Measurements from ENCODE around the gene WEE1.
"Not testable (repeated sequence)": the region's sequence is repeated elsewhere in the genome, so short reads cannot be mapped to it uniquely, and the experiment has no call there.

Gene WEE1

DNA sequence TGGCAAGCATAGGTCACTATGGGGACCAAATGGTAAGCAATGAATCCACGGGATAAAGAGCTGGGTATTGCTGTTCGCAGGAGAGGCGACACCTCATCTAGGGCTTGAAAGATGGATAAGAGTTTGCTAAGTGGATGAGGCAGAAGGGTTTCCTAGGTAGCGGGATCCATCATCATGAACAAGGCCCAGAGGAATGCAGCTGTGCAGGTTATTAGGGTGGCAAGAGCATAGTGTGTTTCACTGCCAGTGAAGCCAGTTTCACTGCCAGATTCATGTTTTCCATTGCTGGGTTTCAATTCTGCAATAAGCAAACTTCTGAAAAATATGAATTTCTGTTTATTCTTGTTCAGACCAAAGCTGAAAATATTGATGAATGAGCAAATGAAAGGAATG is 27.2 kb downstream of the WEE1 start:
- DNase-seq, result peak; percentile 52

DNA sequence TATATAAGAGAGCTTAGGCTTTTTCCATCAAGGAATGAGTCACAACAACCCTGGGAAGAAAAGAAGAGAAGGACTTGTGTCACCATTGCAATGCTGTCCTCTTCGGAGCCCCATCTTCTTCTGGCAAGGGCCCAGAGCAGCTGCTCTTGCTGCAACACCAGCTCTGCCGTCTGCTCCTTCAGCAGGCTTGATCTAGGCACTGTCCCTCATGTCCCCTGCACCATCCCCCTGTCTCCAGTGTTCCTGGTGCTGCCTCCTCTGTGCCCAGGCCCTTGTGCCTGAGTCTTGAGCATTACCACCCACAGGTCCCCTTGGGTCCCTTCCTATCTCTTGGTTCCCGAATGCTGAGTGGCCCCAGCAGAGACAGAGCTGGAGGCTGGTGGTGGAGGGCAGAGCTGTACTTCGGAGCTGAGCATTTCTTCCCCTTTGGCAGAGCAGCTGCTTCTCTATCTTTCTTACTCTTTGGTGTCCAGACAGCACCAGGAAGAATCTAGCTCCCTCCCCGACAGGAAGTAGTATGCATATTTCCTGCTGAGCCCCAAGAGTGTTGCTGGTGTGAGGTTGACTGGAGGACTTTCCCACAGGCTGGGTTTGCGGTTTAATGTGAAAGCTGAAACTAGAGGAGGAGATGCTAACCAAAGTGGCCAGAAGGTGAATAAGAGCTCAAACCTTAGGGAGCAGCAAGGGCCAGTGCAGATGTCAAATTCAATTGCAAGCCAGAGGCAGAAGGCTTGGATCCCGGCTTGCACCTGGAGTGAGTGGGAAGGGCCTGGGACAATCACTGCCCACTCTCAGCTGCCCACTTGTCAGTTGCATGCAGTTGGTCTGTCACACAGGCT is 27.8 kb downstream of the WEE1 start:
- peak; percentile 97 for DNase-seq

DNA sequence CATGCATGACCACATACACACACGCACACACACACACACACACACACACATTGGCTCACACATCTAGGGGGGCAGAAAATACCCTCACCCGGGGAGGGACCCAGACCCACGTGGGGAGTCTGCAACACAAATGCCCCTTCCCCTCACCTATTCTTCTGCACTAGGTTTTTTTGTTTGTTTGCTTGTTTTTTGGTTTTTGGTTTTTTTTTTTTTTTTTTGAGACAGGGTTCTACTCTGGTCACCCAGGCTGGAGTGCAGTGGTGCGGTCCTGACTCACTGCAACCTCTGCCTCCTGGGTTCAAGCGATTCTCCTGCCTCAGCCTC is 28.4 kb downstream of the WEE1 start:
- no peak for DNase-seq

GRCh38 chr11:9603214-9603613 is 29.7 kb downstream of the WEE1 start:
- not testable (repeated sequence) for DNase-seq

DNA sequence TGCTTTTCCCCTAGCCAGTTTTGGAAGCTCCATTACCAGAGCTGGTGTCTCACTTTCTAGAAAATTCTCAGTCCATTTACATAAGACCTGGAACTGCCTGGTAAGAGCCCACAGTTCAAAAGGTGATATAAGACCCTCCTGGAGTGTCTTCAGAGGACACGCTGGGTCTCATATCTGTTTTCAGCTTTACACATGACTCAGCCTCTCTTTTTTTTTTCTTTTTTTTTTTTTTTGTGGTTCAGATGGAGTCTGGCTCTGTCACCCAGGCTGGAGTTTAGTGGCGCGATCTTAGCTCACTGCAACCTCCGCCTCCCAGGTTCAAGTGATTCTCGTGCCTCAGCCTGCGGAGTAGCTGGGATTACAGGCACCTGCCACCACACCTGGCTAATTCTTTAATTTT is 30.7 kb downstream of the WEE1 start:
- peak; percentile 37 for DNase-seq

DNA sequence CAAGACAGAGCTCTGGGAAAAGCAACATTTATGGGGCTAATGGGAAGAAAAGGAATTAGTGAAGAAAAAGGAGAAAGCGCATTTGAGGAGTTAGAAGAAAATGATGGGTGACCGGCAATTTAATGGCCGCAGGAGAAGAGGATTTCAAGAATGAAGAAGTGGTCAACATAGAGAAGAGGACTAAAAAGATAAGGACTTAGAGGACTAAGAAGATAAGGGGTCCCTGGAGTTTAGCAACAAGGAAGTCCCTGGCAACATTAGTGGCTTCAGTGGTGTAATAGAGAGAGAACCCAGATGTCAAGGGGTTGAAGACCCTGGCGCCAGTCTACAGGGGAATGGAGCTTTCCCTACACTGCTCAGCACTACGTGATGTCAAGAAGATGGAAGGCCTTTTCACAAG is 32.3 kb downstream of the WEE1 start:
- peak; percentile 56 for DNase-seq

DNA sequence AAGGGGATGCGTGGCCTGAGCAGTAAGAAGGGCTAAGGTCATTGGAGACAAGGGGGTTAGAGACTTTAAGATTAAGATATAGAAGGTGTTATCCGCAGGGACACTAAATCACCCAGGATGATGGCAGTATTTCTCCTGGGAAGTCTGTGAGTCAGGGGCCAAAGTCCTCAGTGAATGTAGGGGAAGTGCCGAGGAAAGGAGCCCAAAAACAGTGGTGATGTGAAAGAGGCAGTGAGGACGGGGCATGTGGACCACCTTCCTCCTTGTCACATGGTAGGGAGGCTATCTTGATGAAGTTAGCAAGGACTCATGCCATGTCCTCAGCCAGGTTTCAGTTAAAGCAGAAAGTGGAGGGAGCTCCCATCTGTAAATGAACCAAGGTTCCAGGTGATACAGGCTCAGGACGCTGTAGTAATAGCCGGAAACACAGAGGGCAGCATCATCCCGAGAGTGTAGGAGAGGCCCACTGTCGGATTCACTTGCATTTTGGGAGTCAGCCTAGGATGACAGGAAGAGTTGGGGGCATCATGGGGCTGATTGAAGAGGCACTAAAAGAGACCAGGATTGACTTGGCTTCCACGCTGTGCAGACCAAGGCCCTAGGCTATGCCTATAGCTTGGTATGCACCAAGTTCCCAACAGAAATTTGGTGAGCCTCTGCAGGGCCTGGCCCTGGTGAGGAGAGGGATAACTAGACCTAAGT is 33.5 kb downstream of the WEE1 start:
- DNase-seq, result no peak

GRCh38 chr11:9607511-9607899 is 34.0 kb downstream of the WEE1 start:
- no peak for DNase-seq

- DNase-seq, result no peak
Measured at GRCh38 chr11:9609002-9609759, 35.7 kb downstream of the WEE1 start.

DNA sequence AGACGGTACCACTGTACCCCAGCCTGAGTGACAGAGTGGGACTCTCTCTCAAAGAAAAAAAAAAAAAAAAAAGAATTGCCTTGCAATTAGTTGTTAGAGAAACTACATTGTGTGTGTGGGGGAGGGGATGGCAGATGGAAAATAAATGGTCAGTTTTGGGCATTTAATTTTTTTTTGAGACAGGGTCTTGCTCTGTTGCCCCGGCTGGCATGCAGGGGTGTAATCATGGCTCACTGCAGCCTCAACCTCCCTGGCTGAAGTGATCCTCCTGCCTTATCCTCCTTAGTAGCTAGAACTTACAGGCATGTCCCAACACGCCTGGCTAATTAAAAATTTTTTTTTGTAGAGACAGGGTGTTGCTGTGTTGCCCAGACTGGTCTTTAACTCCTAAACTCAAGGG is 36.4 kb downstream of the WEE1 start:
- no peak for DNase-seq

DNA sequence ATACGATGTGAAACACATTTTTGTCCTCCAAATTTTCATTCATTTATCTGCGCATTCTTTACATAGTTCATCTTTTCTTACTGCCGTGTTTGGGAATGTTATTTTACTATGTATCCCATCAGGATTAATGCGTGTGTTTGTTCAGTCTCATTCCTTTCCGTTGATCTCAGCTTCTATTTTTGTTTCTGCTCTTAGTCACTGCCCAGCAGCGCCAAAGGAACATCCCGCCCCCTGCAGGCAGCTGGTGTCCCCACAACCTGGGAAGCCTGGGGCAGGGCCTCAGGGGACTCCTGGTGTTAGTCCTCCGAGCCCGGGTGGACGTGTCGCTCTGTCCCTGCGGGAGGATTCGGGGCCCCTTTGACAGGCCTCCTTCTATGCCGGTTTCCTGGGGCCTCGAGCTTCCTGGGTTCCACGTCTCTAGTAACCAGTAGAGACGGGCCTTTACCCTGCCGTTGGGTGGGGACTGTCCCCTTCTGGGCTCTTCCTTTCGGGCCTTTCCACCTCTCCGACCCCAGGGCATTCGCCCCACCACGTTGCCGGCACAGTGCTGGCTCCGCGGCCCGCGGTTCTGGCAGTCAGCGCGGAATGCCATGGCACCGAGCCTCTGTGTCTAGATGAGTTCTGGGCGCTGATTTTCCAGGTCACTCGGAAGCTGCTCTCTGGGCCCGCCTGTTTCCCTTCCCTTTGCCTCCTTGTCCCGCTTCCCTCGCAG is 39.8 kb downstream of the WEE1 start:
- peak; percentile 85 for DNase-seq

DNA sequence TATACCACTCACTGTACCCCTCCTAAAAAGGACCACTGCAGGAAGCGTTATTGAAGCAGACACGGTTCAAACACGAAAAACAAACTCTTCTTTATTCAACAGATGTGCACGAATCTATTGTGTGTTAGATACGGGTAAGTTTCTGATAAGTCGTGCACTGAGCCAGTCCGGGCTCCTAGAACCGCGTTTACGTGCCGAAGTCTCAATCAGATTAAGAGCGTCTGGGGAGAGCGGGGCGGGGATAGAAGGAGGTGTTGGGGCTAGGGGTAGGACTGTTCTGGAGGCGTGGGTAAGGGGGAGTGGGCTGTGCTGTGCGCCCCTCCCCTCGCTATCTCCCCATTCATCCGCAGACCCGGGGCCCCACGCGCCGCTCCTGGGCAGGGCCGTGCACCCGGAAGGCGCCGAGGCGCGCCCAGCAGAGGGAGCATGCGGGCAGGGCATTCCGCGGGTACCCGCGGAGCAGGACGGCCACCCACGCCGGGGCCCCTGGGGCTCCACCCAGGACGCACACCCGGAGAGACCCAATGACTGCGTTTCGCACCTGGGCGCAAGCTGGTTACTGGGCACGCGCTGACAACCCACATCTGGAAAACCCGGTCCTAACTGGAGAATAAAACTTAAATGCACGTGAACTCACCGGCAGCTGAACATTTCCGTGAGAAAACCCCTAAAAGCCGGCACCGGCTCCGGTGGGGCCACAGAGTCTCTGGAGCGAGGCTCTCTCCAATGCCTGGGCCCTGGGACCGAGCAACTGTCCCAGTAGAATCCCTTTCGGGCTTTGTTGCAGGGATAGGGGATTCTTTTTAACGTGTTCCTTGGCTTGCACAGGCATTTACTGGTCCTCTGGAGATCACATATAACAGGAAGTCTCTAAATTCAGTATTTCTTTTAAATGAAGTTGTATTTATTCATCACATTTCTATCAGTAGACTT is 40.6 kb downstream of the WEE1 start:
- DNase-seq, result peak; percentile 59

DNA sequence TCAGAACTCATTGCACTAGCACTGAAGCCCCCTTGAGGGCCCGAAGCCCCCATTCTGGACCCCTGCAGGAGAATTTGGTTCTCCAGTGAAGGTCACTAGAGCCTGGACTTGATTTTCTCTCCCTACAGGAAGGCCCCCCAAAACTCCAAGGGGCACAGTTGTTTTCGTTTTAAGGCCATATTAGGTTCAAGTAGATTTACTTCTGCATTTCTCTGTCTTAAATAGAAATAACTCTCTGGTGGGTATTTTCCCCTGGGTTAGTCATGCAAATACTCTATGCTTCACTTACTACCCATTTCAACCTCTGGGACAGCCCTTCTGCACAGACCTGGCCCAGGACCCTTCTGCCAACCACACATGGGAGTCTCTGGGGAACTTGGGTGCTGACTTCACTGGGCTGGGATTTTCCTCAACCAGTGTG is 41.6 kb downstream of the WEE1 start:
- peak; percentile 65 for DNase-seq

DNA sequence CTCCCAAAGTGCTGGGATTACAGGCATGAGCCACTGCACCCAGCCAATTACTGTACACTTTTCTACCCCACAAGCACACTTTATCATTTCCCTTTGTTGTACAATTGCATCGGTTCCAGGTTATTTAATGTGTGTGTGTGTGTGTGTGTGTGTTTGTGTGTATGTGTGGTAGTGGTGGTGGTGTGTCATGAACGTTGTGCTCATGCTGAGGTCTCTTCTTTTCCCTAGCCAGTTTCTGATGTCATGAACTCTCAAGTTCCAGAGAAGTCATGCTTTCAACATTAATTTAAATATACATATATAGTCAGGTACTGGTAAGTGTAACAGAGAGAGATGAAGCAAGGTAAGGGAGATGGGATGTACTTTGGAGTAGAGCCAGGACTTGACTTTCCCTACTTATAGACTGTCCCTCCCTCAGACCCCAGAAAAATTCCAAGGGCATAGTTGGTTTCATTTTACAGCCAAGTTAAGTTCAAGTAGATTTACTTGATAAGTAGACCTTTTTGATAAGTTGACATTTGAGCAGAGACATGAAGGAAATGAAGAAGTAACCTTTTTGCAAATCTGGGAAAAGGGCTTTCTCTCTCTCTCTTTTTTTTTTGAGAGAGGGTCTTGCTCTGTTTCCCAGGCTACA is 42.7 kb downstream of the WEE1 start:
- DNase-seq, result no peak

DNA sequence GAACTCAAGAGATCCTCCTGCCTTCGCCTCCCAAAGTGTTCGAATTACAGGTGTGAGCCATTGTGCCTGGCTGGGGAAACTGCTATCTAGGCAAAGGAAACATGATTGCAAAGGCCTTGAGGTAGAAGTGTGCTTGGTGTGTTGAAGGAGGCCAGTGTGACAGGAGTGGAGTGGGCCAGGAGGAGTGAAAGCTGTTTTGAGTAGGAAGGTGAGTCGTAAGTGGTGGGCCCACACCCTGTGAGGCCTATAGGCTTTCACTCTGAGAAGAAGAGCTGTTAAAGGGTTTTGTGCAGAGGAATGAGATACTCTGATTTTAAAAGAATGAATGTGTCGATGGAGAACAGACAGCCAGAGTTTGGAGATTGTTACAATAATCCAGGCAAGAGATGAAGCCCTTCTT is 43.4 kb downstream of the WEE1 start:
- no peak for DNase-seq

DNA sequence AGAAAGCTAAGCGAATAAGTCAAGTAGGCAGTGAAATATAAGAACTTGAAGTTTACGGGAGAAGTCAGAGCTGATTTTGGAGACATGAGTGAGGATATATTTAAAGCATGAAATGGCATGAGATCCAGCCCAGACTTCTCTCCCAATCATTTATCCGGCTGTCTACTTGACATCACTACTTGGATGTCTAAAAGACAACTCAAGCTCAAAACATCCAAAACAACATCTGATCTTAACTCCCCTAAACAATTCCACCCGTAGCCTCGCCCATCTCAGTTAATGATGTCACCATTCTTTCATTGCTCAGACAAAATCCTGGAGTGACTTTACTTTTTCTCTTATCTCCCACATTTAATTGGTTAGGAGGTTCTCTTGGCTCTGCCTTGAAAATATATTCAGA is 44.5 kb downstream of the WEE1 start:
- DNase-seq, result no peak

DNA sequence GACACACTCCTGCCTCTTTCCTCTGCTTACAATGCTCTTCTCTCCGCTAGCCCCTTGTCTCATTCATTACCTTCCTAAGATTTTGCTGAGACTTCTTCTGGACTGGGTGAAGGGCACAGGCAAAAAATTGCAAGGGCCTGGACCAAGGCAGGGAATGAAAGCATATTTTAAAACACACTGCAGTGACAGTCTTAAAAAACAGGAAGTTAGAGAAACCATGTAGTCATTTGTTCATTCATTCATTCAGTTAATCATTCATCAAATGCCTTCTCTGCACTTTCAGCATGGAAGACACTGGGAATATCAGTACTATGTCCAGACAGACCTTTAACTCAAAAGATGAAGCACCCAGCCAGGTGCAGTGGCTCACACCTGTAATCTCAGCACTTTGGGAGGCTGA is 45.5 kb downstream of the WEE1 start:
- peak; percentile 14 for DNase-seq

DNA sequence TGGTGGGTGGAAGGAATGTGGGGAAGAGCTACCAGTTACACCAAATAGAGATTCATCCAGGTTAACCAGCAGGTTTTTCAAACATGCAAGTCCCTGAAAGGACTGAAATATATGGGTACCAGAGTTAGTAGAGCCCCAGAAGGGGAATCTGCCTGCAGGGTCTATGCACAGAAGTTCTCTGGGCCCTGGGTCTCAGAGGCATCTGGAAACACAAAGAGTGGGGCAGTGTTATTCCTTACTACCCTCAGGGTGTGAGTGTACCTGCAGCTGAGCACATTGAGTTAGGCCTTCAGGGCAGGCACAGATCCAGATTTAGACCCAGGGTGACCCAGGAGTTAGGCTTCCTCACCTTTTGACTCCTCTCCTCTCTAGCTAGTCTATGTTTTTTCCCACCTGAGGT is 46.5 kb downstream of the WEE1 start:
- DNase-seq, result no peak

- not testable (repeated sequence) for DNase-seq
Measured at GRCh38 chr11:9622353-9622752, 48.9 kb downstream of the WEE1 start.

DNA sequence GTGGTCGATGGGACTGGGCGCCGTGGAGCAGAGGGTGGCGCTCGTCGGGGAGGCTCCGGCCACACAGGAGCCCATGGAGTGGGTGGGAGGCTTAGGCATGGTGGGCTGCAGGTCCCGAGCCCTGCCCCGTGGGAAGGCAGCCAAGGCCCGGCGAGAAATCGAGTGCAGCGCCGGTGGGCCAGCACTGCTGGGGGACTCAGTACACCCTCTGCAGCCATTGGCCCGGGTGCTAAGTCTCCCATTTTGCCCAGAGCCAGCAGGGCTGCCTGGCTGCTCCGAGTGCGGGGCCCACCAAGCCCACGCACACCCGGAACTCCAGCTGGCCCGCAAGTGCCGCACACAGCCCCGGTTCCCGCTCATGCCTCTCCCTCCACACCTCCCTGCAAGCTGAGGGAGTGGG is 49.6 kb downstream of the WEE1 start:
- DNase-seq, result not testable (repeated sequence)

- DNase-seq, result no peak
Measured at GRCh38 chr11:9624448-9624847, 51.0 kb downstream of the WEE1 start.

GRCh38 chr11:9625162-9625561 is 51.7 kb downstream of the WEE1 start:
- DNase-seq, result no peak
